Measurements from ENCODE around the gene GLB1L. TPM values are rescaled to one million over a fixed set of nuclear protein-coding genes. Genes with fewer than 3 reads are reported as not detected.

GLB1L gene
- total RNA-seq (10 to 100 TPM in 1 of 2 donors, 1 to 10 TPM in 1; 9.9 to 11.9 TPM), polyA plus RNA-seq (ENCODE audit: insufficient read length in 6 of 6) (10 to 100 TPM; 14.6 to 17.9 (median 16.6) TPM)
- long read RNA-seq, donor 1, partial matches to known transcripts = 0 of 1 reads
- long read RNA-seq, donor 1, other reads (novel, unspliced or antisense) = 0 of 1 reads
- long read RNA-seq, donor 2, partial matches to known transcripts = 0 of 2 reads
- long read RNA-seq, donor 2, other reads (novel, unspliced or antisense) = 0 of 2 reads
- long read RNA-seq, donor 3, partial matches to known transcripts = 0 of 2 reads
- long read RNA-seq, donor 3, other reads (novel, unspliced or antisense) = 0 of 2 reads
- long read RNA-seq, donor 4, partial matches to known transcripts = 4 of 6 reads
- long read RNA-seq, donor 4, other reads (novel, unspliced or antisense) = 0 of 6 reads
- long read RNA-seq, donor 5, partial matches to known transcripts = 54 of 61 reads
- long read RNA-seq, donor 5, other reads (novel, unspliced or antisense) = 5 of 61 reads
- long read RNA-seq, donor 6, partial matches to known transcripts = 0 of 2 reads
- long read RNA-seq, donor 6, other reads (novel, unspliced or antisense) = 0 of 2 reads
- long read RNA-seq, donor 7 = 0 reads
- long read RNA-seq, donor 8, partial matches to known transcripts = 0 of 2 reads
- long read RNA-seq, donor 8, other reads (novel, unspliced or antisense) = 0 of 2 reads
- long read RNA-seq, donor 9 = 0 reads
- long read RNA-seq, donor 10, partial matches to known transcripts = 1 of 4 reads
- long read RNA-seq, donor 10, other reads (novel, unspliced or antisense) = 1 of 4 reads
- long read RNA-seq, donor 11 = 0 reads
- long read RNA-seq, donor 12, partial matches to known transcripts = 0 of 1 reads
- long read RNA-seq, donor 12, other reads (novel, unspliced or antisense) = 0 of 1 reads

- H3K4me1 ChIP-seq = peaks cover 32 to 58% of the 10 kb centered on the region in 2 donors
These were observed at the start of gene GLB1L, which contains the start of gene STK16 for GRCh38 chr2:219245148-219245898. Gene GLB1L, minus strand, starts transcription at chr2:219245444. Its CDS starts 1,871 bp downstream, at chr2:219243573. Gene STK16, plus strand, starts transcription at chr2:219245479. Its CDS starts 521 bp downstream, at chr2:219246000.

GRCh38 chr2:219294356-219295351, 49.4 kb upstream of the GLB1L start:
- peak overlapping the region in 1 of 2 donors; percentile 37 for H3K27ac ChIP-seq
- intact Hi-C loops (cut with DNase I) = loop anchor here (5.0 to 10.0 kb wide), 2 partner anchors 122 to 130 kb away; partner anchors contain the start of genes NHEJ1 (in 1 of the 2) and SLC23A3 (in 1 of the 2)

More at GRCh38 chr2:219245148-219245898, at the start of gene GLB1L, which contains the start of gene STK16:
- H3K36me3 ChIP-seq = peaks cover 0 to 26% of the 10 kb centered on the region in 2 donors
- H3K27me3 ChIP-seq = no peaks in the 10 kb centered on the region
- peak; percentile 84 for ATAC-seq
- no peak for TF ChIP-seq CTCF (IDR thresholded peaks at IDR 0.05)
- peak within 1 kb of the TSS; percentile 94 to 97 for H3K27ac ChIP-seq
- H3K4me3 ChIP-seq = peak within 1 kb of the TSS; percentile 81 to 94
- intact Hi-C loops (cut with DNase I) = no loop called here
- peak; percentile 94 to 98 (median 95) for DNase-seq
- H3K9me3 ChIP-seq = no peaks in the 10 kb centered on the region

GRCh38 chr2:219293736-219294231, 48.5 kb upstream of the GLB1L start:
- Histone ChIP-seq H3K36me3 (no peaks in the 10 kb centered on the region), H3K4me3 (no peak overlapping the region), H3K4me1 (peaks cover 0 to 17% of the 10 kb centered on the region in 2 donors), H3K27me3 (peaks cover 0 to 16% of the 10 kb centered on the region in 2 donors), H3K9me3 (no peaks in the 10 kb centered on the region), H3K27ac (no peak overlapping the region)
- no peak for TF ChIP-seq CTCF (IDR thresholded peaks at IDR 0.05)
- DNase-seq (no peak), ATAC-seq (no peak)
- intact Hi-C loops (cut with DNase I) = loop anchor here in 1 of 2 donors (10.0 kb wide), 1 partner anchor 129 kb away; the partner anchor contains the start of gene NHEJ1

More at GRCh38 chr2:219294356-219295351, 49.4 kb upstream of the GLB1L start:
- TF ChIP-seq CTCF (IDR thresholded peaks at IDR 0.05) = peak; percentile 99
- H3K9me3 ChIP-seq = no peaks in the 10 kb centered on the region
- peaks cover 0 to 25% of the 10 kb centered on the region in 2 donors for H3K27me3 ChIP-seq
- peak overlapping the region; percentile 48 to 55 for H3K4me3 ChIP-seq
- ATAC-seq (peak; percentile 98), DNase-seq (peak; percentile 80 to 99 (median 90))
- peaks cover 0 to 18% of the 10 kb centered on the region in 2 donors for H3K4me1 ChIP-seq
- H3K36me3 ChIP-seq = no peaks in the 10 kb centered on the region

- Histone ChIP-seq H3K9me3 (no peaks in the 10 kb centered on the region), H3K27me3 (peaks cover 0 to 10% of the 10 kb centered on the region in 2 donors), H3K27ac (no peak overlapping the region), H3K36me3 (no peaks in the 10 kb centered on the region), H3K4me1 (peaks cover 0 to 13% of the 10 kb centered on the region in 2 donors), H3K4me3 (no peak overlapping the region)
- DNase-seq (no peak), ATAC-seq (no peak)
- no peak for TF ChIP-seq CTCF (IDR thresholded peaks at IDR 0.05)
- intact Hi-C loops (cut with DNase I) = loop anchor here in 1 of 2 donors (10.0 kb wide), 1 partner anchor 128 kb away; the partner anchor contains the start of gene NHEJ1
These were observed 47.4 kb upstream of the GLB1L start for GRCh38 chr2:219292616-219293015.
